A673 (cell line): ENCODE measurements around the gene SF3A2. TPM values are rescaled to one million over a fixed set of nuclear protein-coding genes. Genes with fewer than 3 reads are reported as not detected.

Experiments used
- BruUV-seq: library from RNA; stranded (reverse); fragments of 400-500 nt; replicated peaks from 2 replicates; lab custom pipeline; 2021; lab: Mats Ljungman, UMichigan
- CTCF ChIA-PET: fragments of 300-600 bp; sonication (Branson Sonifier 250); formaldehyde crosslinking; loops from one replicate; lab custom pipeline; 2022; ENCODE audit warnings: antibody characterized with exemption; lab: Charles Lee
- POLR2A ChIA-PET: fragments of 300-600 bp; sonication (Branson Sonifier 250); formaldehyde crosslinking; loops from one replicate; lab custom pipeline; 2022; ENCODE audit warnings: antibody characterized with exemption; ENCODE audit not compliant: low non-redundant PET; lab: Charles Lee
- DNase-seq: peaks from one replicate; pipeline ENCODE4 v3.0.0-alpha.2; 2015; ENCODE audit warnings: low spot score
- H3K27ac ChIP-seq: fragments of 200-600 bp; sonication (generic); 2 replicates; pipeline ENCODE4 v1.5.1; 2016; ENCODE audit warnings: mixed run types, low read depth, mild to moderate bottlenecking, mixed read lengths, antibody characterized with exemption, low read length; ENCODE audit not compliant: poor library complexity, severe bottlenecking
- H3K27me3 ChIP-seq: fragments of 200-600 bp; sonication (generic); replicated peaks from 2 replicates; pipeline ENCODE4 v1.6.1; 2017; ENCODE audit warnings: mixed run types, low read depth, mild to moderate bottlenecking, mixed read lengths, antibody characterized with exemption, low read length; ENCODE audit not compliant: insufficient read depth, poor library complexity
- H3K36me3 ChIP-seq: fragments of 200-600 bp; sonication (generic); 2 replicates; pipeline ENCODE4 v1.6.1; 2016; ENCODE audit warnings: mixed run types, mild to moderate bottlenecking, mixed read lengths, antibody characterized with exemption, low read length; ENCODE audit not compliant: insufficient read depth, poor library complexity, severe bottlenecking
- H3K4me1 ChIP-seq: fragments of 200-600 bp; sonication (generic); 2 replicates; pipeline ENCODE4 v1.6.1; 2017; ENCODE audit warnings: mixed run types, mild to moderate bottlenecking, mixed read lengths, antibody characterized with exemption, low read length; ENCODE audit not compliant: insufficient read depth, poor library complexity, severe bottlenecking
- H3K4me3 ChIP-seq: fragments of 200-600 bp; sonication (generic); 2 replicates; pipeline ENCODE4 v1.5.1; 2016; ENCODE audit warnings: low read depth, mixed run types, mild to moderate bottlenecking, mixed read lengths, low read length; ENCODE audit not compliant: poor library complexity, severe bottlenecking
- H3K9me3 ChIP-seq: fragments of 200-600 bp; sonication (generic); 2 replicates; pipeline ENCODE4 v1.6.1; 2016; ENCODE audit warnings: mixed run types, low read depth, mild to moderate bottlenecking, mixed read lengths, antibody characterized with exemption, low read length; ENCODE audit not compliant: poor library complexity, severe bottlenecking
- EZH2 ChIP-seq: fragments of 200-600 bp; sonication (generic); IDR thresholded peaks from 2 replicates; pipeline ENCODE4 v1.6.1; 2017; ENCODE audit warnings: borderline replicate concordance, low read depth, mild to moderate bottlenecking, mixed read lengths, antibody characterized with exemption, low read length; ENCODE audit not compliant: poor library complexity, severe bottlenecking
- intact Hi-C: fragments of 100-400 bp; cut with micrococcal nuclease; formaldehyde crosslinking; loops from one replicate; pipeline ENCODE4 v1.10.0; 2022; ENCODE audit not compliant: unreplicated experiment
- total RNA-seq: library from RNA; stranded (reverse); gene quantifications from 2 replicates; pipeline ENCODE4 v1.2.3, GENCODE V29; 2021
- TF ChIP-seq, protein P1 (sequence below): fragments of 300-800, 200-600 bp; sonication (generic); conservative IDR thresholded peaks from 2 replicates; pipeline ENCODE4 v1.5.1; 2017; ENCODE audit warnings: low read depth, mild to moderate bottlenecking, antibody characterized with exemption, low read length, moderate library complexity, mixed read lengths

Gene SF3A2
- total RNA-seq, 1 experiment from 2014 or later, result 187 TPM

DNA sequence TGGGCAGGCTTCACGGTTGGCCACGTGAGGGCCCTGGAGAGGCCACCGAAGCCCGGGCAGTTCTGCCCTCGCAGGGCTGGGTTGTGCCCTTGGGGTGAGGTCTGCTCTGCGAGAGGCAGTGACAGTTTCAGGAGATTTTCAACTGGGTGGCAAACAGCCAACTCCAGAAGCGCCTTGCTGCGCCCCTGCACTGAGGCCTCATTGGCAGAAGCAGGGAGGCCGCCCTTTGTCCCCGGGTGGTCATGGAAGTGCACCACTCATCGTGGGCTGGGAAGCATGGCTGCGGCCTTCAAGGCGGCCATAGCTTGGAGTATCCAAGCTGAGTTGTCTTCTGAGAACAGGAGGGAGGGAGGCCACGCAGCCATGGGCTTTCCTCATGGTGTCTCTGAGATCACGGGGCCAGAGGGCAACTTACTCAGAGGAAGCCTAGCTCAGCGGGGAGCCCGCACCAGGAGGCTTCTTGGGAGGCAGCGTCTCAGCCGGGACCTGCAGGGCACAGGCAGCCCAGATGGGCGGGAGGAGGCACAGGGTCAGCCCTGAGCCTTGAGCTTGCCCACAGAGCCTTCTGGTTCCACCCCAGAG, 15.3 kb upstream of the SF3A2 start:
- CTCF ChIA-PET, result interaction anchor here (1.1 kb wide), 1 partner anchor 65 kb away, joined by 5 read pairs; no protein-coding TSS in a partner anchor
- Histone ChIP-seq H3K4me1 (no peaks in the 10 kb centered on the region), H3K4me3 (no peak overlapping the region), H3K36me3 (peaks cover 60% of the 10 kb centered on the region), H3K27ac (peak overlapping the region; percentile 57), H3K27me3 (no peaks in the 10 kb centered on the region), H3K9me3 (no peaks in the 10 kb centered on the region)
- intact Hi-C loops, result no loop called here
- no TSS peak for BruUV-seq
- POLR2A ChIA-PET, result interaction anchor here (0.6 kb wide), 2 partner anchors 68 to 857 kb away, joined by 3 read pairs; no protein-coding TSS in a partner anchor
- no peak for TF ChIP-seq EZH2
- TF ChIP-seq, protein P1, sequence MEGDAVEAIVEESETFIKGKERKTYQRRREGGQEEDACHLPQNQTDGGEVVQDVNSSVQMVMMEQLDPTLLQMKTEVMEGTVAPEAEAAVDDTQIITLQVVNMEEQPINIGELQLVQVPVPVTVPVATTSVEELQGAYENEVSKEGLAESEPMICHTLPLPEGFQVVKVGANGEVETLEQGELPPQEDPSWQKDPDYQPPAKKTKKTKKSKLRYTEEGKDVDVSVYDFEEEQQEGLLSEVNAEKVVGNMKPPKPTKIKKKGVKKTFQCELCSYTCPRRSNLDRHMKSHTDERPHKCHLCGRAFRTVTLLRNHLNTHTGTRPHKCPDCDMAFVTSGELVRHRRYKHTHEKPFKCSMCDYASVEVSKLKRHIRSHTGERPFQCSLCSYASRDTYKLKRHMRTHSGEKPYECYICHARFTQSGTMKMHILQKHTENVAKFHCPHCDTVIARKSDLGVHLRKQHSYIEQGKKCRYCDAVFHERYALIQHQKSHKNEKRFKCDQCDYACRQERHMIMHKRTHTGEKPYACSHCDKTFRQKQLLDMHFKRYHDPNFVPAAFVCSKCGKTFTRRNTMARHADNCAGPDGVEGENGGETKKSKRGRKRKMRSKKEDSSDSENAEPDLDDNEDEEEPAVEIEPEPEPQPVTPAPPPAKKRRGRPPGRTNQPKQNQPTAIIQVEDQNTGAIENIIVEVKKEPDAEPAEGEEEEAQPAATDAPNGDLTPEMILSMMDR, result no peak
- peak; percentile 39 for DNase-seq

DNA sequence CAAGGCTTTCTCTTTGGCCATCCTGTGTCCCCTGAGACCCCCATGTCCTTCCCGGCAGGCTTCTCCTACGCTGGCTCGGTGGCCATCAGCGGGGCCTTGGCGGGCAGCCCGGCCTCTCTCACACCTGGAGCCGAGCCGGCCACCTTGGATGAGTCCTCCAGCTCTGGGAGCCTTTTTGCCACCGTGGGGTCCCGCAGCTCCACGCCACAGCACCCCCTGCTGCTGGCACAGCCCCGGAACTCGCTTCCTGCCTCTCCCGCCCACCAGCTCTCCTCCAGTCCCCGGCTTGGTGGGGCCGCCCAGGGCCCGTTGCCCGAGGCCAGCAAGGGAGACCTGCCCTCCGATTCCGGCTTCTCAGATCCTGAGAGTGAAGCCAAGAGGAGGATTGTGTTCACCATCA, 14.7 kb upstream of the SF3A2 start:
- Histone ChIP-seq H3K36me3 (peaks cover 60% of the 10 kb centered on the region), H3K27ac (peak overlapping the region; percentile 57), H3K27me3 (no peaks in the 10 kb centered on the region), H3K4me3 (no peak overlapping the region), H3K9me3 (no peaks in the 10 kb centered on the region), H3K4me1 (no peaks in the 10 kb centered on the region)
- peak; percentile 28 for DNase-seq
- CTCF ChIA-PET, result interaction anchor here (0.5 to 1.1 kb wide), 2 partner anchors 66 to 170 kb away, joined by 4 to 5 read pairs; no protein-coding TSS in a partner anchor
- intact Hi-C loops, result no loop called here
- POLR2A ChIA-PET, result interaction anchor here (0.6 kb wide), 2 partner anchors 69 to 856 kb away, joined by 3 read pairs; no protein-coding TSS in a partner anchor
- TF ChIP-seq, protein P1, result peak; percentile 42
- no peak for TF ChIP-seq EZH2
- no TSS peak for BruUV-seq

DNA sequence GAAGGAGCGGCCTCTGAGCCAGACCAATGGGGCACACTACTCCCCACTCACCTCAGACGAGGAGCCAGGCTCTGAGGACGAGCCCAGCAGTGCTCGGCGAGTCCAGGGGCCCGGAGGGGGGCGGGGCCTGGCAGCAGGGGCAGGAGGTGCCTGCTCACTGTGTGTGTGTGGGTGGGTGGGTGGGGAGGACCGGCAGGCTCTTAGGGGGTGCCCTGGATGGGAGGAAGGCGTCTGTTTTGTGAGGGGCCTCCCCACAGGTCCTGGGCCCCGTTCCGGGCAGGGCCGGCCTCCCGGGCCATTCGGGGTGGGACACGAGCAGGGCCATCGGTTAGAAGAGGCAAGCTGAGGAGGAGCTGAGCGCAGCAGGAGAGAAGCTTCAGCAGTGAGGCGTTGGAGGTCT, 13.2 kb upstream of the SF3A2 start:
- H3K27ac ChIP-seq, result no peak overlapping the region
- BruUV-seq, result no TSS peak
- H3K4me3 ChIP-seq, result no peak overlapping the region
- no peaks in the 10 kb centered on the region for H3K27me3 ChIP-seq
- ChIA-PET POLR2A (no interaction called here), CTCF (no interaction called here)
- intact Hi-C loops, result no loop called here
- no peaks in the 10 kb centered on the region for H3K4me1 ChIP-seq
- H3K36me3 ChIP-seq, result peaks cover 59% of the 10 kb centered on the region
- H3K9me3 ChIP-seq, result no peaks in the 10 kb centered on the region
- no peak for DNase-seq
- TF ChIP-seq, protein P1, result no peak
- TF ChIP-seq EZH2, result no peak
